Gastroesophageal sphincter (tissue), 3 donors: ENCODE measurements around the gene ACSF2.

Experiments
- POLR2A ChIP-seq, 2 donors: fragments of 450-650 bp; IDR thresholded peaks; one replicate each; pipeline ENCODE4 v1.6.1; 2017; ENCODE audit warnings: antibody characterized with exemption in 2 of 2, mild to moderate bottlenecking in 2 of 2, moderate library complexity in 1 of 2
- TF ChIP-seq, protein P1 (sequence below), 4 experiments: fragments of 200-600 bp in 2 of 4; fragments of 450-650 bp in 2 of 4; sonication (generic) in 1 of 4; IDR thresholded peaks; one replicate each; pipeline ENCODE4 v1.5.1; 2017 to 2019; ENCODE audit warnings: antibody characterized with exemption in 4 of 4, mild to moderate bottlenecking in 2 of 4, moderate library complexity in 2 of 4

GRCh38 chr17:50467855-50468303 lies 41.9 kb downstream of the ACSF2 start:
- TF ChIP-seq POLR2A (IDR thresholded peaks at IDR 0.05), result no peak
- TF ChIP-seq, protein P1, sequence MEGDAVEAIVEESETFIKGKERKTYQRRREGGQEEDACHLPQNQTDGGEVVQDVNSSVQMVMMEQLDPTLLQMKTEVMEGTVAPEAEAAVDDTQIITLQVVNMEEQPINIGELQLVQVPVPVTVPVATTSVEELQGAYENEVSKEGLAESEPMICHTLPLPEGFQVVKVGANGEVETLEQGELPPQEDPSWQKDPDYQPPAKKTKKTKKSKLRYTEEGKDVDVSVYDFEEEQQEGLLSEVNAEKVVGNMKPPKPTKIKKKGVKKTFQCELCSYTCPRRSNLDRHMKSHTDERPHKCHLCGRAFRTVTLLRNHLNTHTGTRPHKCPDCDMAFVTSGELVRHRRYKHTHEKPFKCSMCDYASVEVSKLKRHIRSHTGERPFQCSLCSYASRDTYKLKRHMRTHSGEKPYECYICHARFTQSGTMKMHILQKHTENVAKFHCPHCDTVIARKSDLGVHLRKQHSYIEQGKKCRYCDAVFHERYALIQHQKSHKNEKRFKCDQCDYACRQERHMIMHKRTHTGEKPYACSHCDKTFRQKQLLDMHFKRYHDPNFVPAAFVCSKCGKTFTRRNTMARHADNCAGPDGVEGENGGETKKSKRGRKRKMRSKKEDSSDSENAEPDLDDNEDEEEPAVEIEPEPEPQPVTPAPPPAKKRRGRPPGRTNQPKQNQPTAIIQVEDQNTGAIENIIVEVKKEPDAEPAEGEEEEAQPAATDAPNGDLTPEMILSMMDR (IDR thresholded peaks at IDR 0.05), result no peak
